GM18867 (cell line): ENCODE data around the gene SENP8.
A peak's percentile ranks its signal among the peaks of the same experiment; 100 is the strongest.
"Not testable (repeated sequence)": the region's sequence is repeated elsewhere in the genome, so short reads cannot be mapped to it uniquely, and the experiment has no call there.

Source experiments
- ATAC-seq: cut with Tn5 transposase; IDR thresholded peaks from one replicate; pipeline ENCODE4 v1.9.1; 2021; ENCODE audit warnings: mild to moderate bottlenecking, moderate library complexity; ENCODE audit not compliant: unreplicated experiment

SENP8 gene

GRCh38 chr15:72118017-72118978, at the start of gene SENP8, which contains the start of gene MYO9A:
Gene SENP8 (plus strand): TSS chr15:72118403. CDS start chr15:72139624, 21,221 bp downstream.
Gene MYO9A (minus strand): TSS chr15:72118150. CDS start chr15:72046563, 71,587 bp downstream.
- ATAC-seq = peak; percentile 66

DNA sequence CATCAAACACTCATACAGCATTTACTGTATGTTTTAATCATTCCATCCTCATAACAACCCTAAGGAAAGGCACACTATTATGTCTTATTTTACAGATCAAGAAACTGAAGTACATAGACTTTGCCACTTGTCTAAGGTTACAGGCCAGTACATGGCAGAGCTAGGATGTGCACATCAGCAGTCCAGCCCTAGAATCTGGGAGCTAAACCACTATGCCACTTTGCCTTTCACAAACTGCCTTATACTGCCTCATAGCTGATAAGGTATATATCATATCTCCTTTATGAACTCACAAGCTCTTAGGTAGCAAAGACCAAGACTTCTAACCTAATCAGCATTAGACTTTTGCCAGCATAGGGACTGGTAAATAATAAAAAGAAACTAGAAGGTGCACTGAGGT, 49.3 kb upstream of the SENP8 start:
- ATAC-seq = no peak

- no peak for ATAC-seq
Observed at GRCh38 chr15:72070817-72071447, 47.3 kb upstream of the SENP8 start.

DNA sequence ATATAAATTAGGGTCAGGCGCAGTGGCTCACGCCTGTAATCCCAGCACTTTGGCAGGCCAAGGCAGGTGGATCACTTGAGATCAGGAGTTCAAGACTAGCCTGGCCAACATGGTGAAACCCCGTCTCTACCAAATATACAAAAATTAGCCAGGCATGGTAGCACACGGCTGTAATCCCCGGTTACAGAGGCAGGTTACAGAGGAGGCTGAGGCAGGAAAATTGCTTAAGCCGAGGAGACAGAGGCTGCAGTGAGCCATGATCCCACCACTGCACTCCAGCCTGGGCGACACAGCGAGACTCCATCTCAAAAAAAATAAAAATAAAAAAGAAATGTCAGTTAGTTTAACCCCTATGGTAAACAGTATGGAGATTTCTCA, 46.8 kb upstream of the SENP8 start:
- not testable (repeated sequence) for ATAC-seq

- no peak for ATAC-seq
Observed at GRCh38 chr15:72074335-72075060, 43.7 kb upstream of the SENP8 start.

- ATAC-seq = no peak
Observed at GRCh38 chr15:72077950-72078349, 40.3 kb upstream of the SENP8 start.

DNA sequence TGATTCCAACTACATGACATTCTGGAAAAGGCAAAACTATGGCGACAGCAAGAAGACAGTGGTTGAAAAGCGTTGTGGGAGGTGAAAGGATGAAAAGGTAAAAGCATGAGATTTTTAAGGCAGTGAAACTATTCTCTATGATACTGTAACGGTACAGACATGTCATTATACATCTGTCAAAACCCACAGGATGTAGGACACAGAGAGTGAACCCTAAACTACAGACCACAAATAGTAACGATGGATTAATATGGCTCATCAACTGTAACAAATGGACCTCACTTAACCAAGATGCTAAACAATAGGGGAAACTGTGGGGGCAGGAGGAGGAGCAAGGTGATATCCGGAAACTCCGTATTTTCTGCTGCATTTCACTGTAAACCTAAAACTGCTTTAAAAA, 39.3 kb upstream of the SENP8 start:
- ATAC-seq = no peak

DNA sequence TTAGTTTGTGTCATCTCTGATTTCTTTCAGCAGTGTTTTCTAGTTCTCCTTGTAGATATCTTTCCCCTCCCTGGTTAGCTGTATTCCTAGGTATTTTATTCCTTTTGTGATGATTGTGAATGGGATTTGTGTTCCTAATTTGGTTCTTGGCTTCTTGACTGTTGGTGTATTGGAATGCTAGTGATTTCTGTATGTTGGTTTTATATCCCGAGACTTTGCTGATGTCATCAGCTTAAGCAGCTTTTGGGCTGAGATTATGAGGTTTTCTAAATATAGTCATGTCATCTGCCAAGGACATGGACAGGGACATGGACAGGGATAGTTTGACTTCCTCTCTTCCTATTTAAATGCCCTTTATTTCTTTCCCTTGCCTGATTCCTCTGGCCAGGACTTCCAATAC, 36.0 kb upstream of the SENP8 start:
- no peak for ATAC-seq

DNA sequence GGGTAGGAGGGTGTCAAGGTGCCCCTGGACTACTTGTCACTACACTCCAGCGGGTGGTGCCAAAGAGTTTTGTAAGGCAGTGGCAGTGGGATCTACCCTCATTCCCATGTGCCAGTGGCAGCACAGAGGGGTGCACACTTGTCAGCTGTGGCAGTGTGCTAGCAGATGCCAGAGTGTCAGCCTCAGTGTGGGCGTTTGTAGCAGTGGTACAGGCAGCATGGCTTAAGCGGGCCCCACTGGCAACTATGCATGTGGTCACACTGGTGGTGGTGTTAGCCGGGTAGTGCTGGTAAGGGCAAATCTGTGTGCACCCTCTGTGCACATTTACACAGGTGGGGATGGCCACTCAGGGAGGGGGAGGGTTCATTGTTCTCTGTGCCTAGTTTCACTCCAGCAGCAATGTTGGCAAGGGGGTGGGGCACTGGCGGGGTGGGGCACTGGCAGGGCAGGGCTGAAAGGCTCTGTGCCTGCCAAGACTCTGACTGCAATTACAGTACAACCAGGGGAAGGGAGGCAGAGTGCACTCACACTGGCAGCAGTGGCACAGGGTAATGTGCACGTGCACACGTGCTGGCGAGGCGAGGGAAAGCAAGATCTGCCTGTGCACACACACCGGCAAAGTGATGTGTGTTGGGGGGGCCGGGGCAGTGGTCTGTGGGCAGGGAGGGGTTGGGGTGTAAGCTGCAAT, 32.0 kb upstream of the SENP8 start:
- ATAC-seq = no peak

GRCh38 chr15:72086920-72087648, 31.1 kb upstream of the SENP8 start:
- no peak for ATAC-seq

- no peak for ATAC-seq
Observed at GRCh38 chr15:72092006-72092405, 26.2 kb upstream of the SENP8 start.

- no peak for ATAC-seq
Observed at GRCh38 chr15:72092691-72093090, 25.5 kb upstream of the SENP8 start.

DNA sequence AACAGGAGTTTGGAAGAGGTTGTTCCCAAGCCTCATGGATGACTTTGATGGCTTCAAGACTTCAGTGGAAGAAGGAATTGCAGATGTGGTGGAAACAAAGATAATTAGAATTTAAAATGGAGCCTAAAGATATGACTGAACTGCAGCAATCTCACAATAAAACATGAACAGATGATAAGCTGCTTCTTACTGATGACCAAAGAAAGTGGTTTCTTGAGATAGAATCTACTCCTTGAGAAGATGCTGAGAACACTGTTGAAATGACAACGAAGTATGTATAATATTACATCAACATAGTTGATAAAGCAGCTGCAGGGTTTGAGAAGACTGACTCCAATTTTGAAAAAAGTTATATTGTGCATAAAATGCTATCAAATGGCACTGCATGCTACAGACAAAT, 21.4 kb upstream of the SENP8 start:
- ATAC-seq = no peak

GRCh38 chr15:72098040-72098439, 20.2 kb upstream of the SENP8 start:
- ATAC-seq = no peak

- no peak for ATAC-seq
Observed at GRCh38 chr15:72099155-72099554, 19.0 kb upstream of the SENP8 start.

DNA sequence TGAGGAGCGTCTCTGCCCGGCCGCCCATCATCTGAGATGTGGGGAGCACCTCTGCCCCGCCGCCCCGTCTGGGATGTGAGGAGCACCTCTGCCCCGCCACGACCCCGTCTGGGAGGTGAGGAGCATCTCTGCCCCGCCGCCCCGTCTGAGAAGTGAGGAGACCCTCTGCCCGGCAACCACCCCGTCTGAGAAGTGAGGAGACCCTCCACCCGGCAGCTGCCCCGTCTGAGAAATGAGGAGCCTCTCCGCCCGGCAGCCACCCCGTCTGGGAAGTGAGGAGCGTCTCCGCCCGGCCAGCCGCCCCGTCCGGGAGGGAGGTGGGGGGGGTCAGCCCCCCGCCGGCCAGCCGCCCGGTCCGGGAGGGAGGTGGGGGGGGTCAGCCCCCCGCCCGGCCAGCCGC, 17.7 kb upstream of the SENP8 start:
- not testable (repeated sequence) for ATAC-seq

DNA sequence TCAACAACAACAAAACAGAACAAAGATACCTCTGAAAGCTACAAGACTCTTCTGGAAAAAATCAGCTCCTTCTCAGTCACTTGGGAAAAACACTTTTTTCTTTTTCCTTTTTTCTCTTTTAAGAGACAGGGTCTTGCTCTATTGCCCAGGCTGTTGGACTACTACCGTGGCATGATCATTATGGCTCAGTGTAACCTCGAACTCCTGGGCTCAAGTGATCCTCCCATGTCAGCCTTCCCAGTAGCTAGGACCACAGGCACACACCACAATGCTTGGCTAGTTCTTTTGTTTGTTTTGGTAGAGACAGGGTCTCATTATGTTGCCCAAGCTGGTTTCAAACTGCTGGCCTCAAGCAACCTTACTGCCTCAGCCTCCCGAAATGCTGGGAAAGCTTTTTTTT, 13.1 kb upstream of the SENP8 start:
- no peak for ATAC-seq

- no peak for ATAC-seq
Observed at GRCh38 chr15:72106068-72106467, 12.1 kb upstream of the SENP8 start.

GRCh38 chr15:72110355-72110754, 7.8 kb upstream of the SENP8 start:
- no peak for ATAC-seq

GRCh38 chr15:72112116-72112515, 6.1 kb upstream of the SENP8 start:
- ATAC-seq = no peak
